HepG2 (cell line): ENCODE data around the gene DOCK10.

Source experiments
- FOXP1 ChIP-seq, 2 experiments: fragments of 450-650 bp in 1 of 2; IDR thresholded peaks; 2 replicates each; pipeline ENCODE4 v1.6.1; 2017 to 2018; ENCODE audit warnings: antibody characterized with exemption in 1 of 2
- HDAC6 ChIP-seq: fragments of 200-600 bp; sonication (generic); IDR thresholded peaks from 2 replicates; pipeline ENCODE4 v1.7.0; 2017; ENCODE audit warnings: mild to moderate bottlenecking, antibody characterized with exemption, low read length, low read depth
- POLR2AphosphoS5 ChIP-seq: IDR thresholded peaks from 2 replicates; pipeline ENCODE4 v1.6.1; 2012; ENCODE audit warnings: low read depth, low read length
- SMARCE1 ChIP-seq: fragments of 450-650 bp; IDR thresholded peaks from 2 replicates; pipeline ENCODE4 v1.6.1; 2017; ENCODE audit warnings: borderline replicate concordance
- STAG1 ChIP-seq: sonication (generic); formaldehyde crosslinking; IDR thresholded peaks from 2 replicates; pipeline ENCODE4 v1.4.0; 2020; ENCODE audit warnings: missing genetic modification reagents
- SUZ12 ChIP-seq: fragments of 150-350 bp; IDR thresholded peaks from 2 replicates; pipeline ENCODE4 v1.6.1; 2014; ENCODE audit warnings: low read depth, low read length
- TAF1 ChIP-seq: sonication (generic); formaldehyde crosslinking; IDR thresholded peaks from 2 replicates; pipeline ENCODE4 v1.4.0; 2020; ENCODE audit warnings: missing genetic modification reagents
- YY1 ChIP-seq: IDR thresholded peaks from 2 replicates; pipeline ENCODE4 v1.6.1; 2011; ENCODE audit warnings: low read length, low read depth, moderate library complexity, mild to moderate bottlenecking; ENCODE audit not compliant: insufficient read depth, insufficient replicate concordance
- ZBTB1 ChIP-seq: sonication (generic); formaldehyde crosslinking; IDR thresholded peaks from 2 replicates; pipeline ENCODE4 v1.4.0; 2020; ENCODE audit warnings: missing genetic modification reagents, borderline replicate concordance
- ZHX1 ChIP-seq: sonication (generic); formaldehyde crosslinking; IDR thresholded peaks from 2 replicates; pipeline ENCODE4 v1.8.1; 2022; ENCODE audit warnings: low read depth, mild to moderate bottlenecking, missing genetic modification reagents
- ZNF143 ChIP-seq: sonication (generic); formaldehyde crosslinking; IDR thresholded peaks from 2 replicates; pipeline ENCODE4 v1.4.0; 2020; ENCODE audit warnings: missing genetic modification reagents
- ZNF513 ChIP-seq: sonication (generic); formaldehyde crosslinking; conservative IDR thresholded peaks from 2 replicates; pipeline ENCODE4 v1.5.0; 2020; ENCODE audit warnings: missing genetic modification reagents
- TF ChIP-seq, protein P1 (sequence below): sonication (generic); formaldehyde crosslinking; IDR thresholded peaks from 2 replicates; pipeline ENCODE4 v1.4.0; 2020; ENCODE audit warnings: missing genetic modification reagents
- TF ChIP-seq, protein P2 (sequence below): sonication (generic); formaldehyde crosslinking; IDR thresholded peaks from 2 replicates; pipeline ENCODE4 v1.5.0; 2020; ENCODE audit warnings: mild to moderate bottlenecking, missing genetic modification reagents, moderate library complexity

- no peak for TF ChIP-seq ZNF143 (CRISPR knock-in tag)
- TF ChIP-seq ZBTB1 (CRISPR knock-in tag) = no peak
- TF ChIP-seq, protein P1, sequence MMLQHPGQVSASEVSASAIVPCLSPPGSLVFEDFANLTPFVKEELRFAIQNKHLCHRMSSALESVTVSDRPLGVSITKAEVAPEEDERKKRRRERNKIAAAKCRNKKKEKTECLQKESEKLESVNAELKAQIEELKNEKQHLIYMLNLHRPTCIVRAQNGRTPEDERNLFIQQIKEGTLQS (CRISPR knock-in tag) = no peak
- TF ChIP-seq, protein P2, sequence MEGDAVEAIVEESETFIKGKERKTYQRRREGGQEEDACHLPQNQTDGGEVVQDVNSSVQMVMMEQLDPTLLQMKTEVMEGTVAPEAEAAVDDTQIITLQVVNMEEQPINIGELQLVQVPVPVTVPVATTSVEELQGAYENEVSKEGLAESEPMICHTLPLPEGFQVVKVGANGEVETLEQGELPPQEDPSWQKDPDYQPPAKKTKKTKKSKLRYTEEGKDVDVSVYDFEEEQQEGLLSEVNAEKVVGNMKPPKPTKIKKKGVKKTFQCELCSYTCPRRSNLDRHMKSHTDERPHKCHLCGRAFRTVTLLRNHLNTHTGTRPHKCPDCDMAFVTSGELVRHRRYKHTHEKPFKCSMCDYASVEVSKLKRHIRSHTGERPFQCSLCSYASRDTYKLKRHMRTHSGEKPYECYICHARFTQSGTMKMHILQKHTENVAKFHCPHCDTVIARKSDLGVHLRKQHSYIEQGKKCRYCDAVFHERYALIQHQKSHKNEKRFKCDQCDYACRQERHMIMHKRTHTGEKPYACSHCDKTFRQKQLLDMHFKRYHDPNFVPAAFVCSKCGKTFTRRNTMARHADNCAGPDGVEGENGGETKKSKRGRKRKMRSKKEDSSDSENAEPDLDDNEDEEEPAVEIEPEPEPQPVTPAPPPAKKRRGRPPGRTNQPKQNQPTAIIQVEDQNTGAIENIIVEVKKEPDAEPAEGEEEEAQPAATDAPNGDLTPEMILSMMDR (CRISPR knock-in tag) = no peak
- TF ChIP-seq SUZ12 = no peak
- no peak for TF ChIP-seq STAG1 (CRISPR knock-in tag)
- TF ChIP-seq TAF1 (CRISPR knock-in tag) = no peak
- TF ChIP-seq POLR2AphosphoS5 = no peak
- no peak for TF ChIP-seq ZNF513
- no peak for TF ChIP-seq YY1
- TF ChIP-seq ZHX1 = no peak
- TF ChIP-seq SMARCE1 = no peak
- TF ChIP-seq FOXP1 (IDR thresholded peaks at IDR 0.05) = no peak
- no peak for TF ChIP-seq FOXP1 (CRISPR knock-in tag; IDR thresholded peaks at IDR 0.05)
- TF ChIP-seq HDAC6 = no peak
Observed at GRCh38 chr2:225042800-225043167, 516 bp upstream of the DOCK10 start.
